SJCRH30 (cell line): ENCODE results near the gene CEP19. TPM values are rescaled to one million over a fixed set of nuclear protein-coding genes. Genes with fewer than 3 reads are reported as not detected.
"Not testable (repeated sequence)": the region's sequence is repeated elsewhere in the genome, so short reads cannot be mapped to it uniquely, and the experiment has no call there.

Experiments
- DNase-seq, 2 experiments: peaks; one replicate each; pipeline ENCODE4 v3.0.0-alpha.2; 2015 to 2020
- H3K27ac ChIP-seq: fragments of 250-450 bp; sonication (Bioruptor Pico); 2 replicates; pipeline ENCODE4 v1.5.1; 2020; ENCODE audit warnings: mild to moderate bottlenecking, moderate library complexity
- H3K27me3 ChIP-seq: fragments of 250-450 bp; sonication (Bioruptor Pico); 2 replicates; pipeline ENCODE4 v1.5.1; 2020; ENCODE audit warnings: mild to moderate bottlenecking, moderate library complexity
- H3K36me3 ChIP-seq: fragments of 250-450 bp; sonication (Bioruptor Pico); 2 replicates; pipeline ENCODE4 v1.5.1; 2020; ENCODE audit warnings: mild to moderate bottlenecking, moderate library complexity
- H3K4me1 ChIP-seq: fragments of 250-450 bp; sonication (Bioruptor Pico); 2 replicates; pipeline ENCODE4 v1.5.1; 2020; ENCODE audit warnings: mild to moderate bottlenecking, moderate library complexity
- H3K4me3 ChIP-seq: fragments of 250-450 bp; sonication (Bioruptor Pico); 2 replicates; pipeline ENCODE4 v1.5.1; 2020; ENCODE audit warnings: mild to moderate bottlenecking, moderate library complexity
- H3K9me3 ChIP-seq: fragments of 250-450 bp; sonication (Bioruptor Pico); replicated peaks from 2 replicates; pipeline ENCODE4 v1.5.1; 2020; ENCODE audit warnings: mild to moderate bottlenecking, moderate library complexity
- total RNA-seq: library from RNA; depleted of rRNA; stranded (reverse); fragments of >200 nt; shearing (Covaris generic); gene quantifications from 2 replicates; pipeline ENCODE4 v1.2.3, GENCODE V29; 2014; rRNA removed

CEP19 gene, protein sequence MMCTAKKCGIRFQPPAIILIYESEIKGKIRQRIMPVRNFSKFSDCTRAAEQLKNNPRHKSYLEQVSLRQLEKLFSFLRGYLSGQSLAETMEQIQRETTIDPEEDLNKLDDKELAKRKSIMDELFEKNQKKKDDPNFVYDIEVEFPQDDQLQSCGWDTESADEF
- total RNA-seq = 1.7 and 2.7 TPM in 2 replicates

DNA sequence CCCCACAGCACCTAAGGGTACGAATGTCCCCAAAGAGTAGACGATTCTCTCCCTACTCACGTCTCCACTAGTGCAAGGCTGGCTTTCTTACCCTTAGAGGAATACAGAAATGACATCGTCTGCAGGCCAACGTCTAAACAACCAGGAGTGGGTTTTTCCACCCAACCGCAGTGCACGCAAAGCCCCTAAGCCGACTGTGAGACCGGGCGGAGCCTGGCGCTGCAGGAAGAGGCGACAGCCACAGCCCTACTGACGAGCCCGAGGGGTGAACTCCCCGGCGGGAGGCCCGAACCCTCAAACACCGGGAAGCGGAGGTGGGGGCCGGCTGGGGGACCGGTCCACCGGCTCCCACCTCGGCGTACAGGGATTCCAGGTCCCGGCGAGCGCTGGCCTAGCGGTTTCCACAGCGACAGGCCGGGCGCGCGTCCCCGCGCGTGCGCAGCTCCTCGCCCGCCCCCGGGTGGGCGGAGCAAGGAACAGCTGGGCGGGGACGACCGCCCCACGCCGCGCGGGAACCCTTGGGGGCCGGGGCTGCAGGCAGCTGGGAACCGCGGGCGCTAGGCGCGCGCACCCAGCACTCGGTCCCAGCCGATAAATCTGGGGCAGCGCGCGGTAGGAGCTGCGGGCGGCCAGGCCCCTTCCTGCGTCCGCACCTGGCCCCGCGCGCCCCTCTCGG, at the start of gene CEP19, which contains the start of gene PIGX:
CEP19 (minus strand) TSS at position 413 of the 676 bp plus-strand sequence. CDS start 3,593 bp downstream, outside the sequence.
PIGX (plus strand) TSS at position 540 of the 676 bp plus-strand sequence.
- Histone ChIP-seq H3K36me3 (no peaks in the 10 kb centered on the region), H3K27me3 (no peaks in the 10 kb centered on the region), H3K4me3 (peak within 1 kb of the TSS; percentile 87), H3K9me3 (no peaks in the 10 kb centered on the region), H3K4me1 (no peaks in the 10 kb centered on the region), H3K27ac (peak within 1 kb of the TSS; percentile 42)
- peak; percentile 80 to 87 for DNase-seq

DNA sequence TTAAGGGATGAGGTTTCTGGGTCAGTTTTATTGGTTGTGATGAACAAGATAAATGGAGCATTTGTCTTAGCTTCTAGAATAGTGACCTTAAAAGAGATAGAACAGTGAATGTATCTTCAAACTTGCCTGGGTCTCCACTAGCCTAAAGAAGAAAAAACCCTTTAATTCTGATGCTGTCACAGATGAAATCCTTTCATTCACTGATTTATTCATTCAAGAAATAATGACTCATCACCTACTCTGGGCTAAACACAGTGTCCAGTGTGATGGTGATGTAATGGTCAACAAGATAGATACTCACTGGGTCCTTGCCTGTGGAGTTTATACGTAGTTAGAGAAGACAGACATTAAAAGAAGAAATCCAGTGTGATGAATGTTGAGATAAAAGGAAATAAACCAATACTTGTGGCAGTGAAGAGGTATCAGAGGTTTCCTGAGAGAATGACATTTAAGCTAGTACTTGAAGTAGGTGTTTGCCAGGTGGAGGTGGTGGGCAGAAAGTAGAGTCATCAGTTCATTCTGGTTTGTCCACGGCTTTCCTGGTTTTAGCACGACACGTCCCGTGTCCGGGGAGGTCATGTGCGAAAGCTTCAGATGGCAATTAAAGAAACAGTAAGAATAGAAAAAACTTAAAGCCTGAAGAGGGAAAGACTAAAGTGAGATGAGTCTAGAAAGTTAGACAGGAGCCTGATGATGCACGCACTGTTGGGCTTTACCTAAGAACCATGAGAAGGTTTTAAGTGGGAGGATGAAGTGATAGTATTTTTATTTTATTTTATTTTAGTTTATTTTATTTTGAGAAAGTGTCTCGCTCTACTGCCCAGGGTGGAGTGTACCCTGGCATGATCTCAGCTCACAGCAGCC, 46.1 kb upstream of the CEP19 start:
- Histone ChIP-seq H3K4me3 (no peak overlapping the region), H3K36me3 (peaks cover 16% of the 10 kb centered on the region), H3K27ac (no peak overlapping the region), H3K27me3 (no peaks in the 10 kb centered on the region), H3K4me1 (no peaks in the 10 kb centered on the region), H3K9me3 (0 out of 2 replicates have a peak, but pooled peaks cover 7% of the 10 kb centered on the region)
- DNase-seq = no peak

DNA sequence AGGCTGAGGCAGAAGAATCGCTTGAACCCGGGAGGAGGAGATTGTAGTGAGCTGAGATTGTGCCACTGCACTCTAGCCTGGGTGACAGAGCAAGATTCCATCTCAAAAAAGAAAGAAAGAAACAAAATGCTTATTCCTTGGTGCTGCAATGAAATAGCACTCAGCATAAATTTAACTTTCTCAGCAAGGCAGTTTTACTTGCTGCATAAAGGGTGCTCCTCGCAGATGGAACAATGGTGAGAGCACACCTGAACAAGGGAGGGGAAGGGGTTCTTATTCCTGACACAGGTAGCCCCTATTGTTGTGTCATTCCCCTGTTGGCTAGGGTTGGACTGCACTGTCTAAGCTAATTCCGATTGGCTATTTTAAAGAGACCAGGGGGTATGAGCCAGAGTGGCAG, 44.7 kb upstream of the CEP19 start:
- Histone ChIP-seq H3K27me3 (no peaks in the 10 kb centered on the region), H3K4me1 (no peaks in the 10 kb centered on the region), H3K9me3 (0 out of 2 replicates have a peak, but pooled peaks cover 7% of the 10 kb centered on the region), H3K36me3 (peaks cover 19% of the 10 kb centered on the region), H3K4me3 (no peak overlapping the region), H3K27ac (no peak overlapping the region)
- no peak for DNase-seq

DNA sequence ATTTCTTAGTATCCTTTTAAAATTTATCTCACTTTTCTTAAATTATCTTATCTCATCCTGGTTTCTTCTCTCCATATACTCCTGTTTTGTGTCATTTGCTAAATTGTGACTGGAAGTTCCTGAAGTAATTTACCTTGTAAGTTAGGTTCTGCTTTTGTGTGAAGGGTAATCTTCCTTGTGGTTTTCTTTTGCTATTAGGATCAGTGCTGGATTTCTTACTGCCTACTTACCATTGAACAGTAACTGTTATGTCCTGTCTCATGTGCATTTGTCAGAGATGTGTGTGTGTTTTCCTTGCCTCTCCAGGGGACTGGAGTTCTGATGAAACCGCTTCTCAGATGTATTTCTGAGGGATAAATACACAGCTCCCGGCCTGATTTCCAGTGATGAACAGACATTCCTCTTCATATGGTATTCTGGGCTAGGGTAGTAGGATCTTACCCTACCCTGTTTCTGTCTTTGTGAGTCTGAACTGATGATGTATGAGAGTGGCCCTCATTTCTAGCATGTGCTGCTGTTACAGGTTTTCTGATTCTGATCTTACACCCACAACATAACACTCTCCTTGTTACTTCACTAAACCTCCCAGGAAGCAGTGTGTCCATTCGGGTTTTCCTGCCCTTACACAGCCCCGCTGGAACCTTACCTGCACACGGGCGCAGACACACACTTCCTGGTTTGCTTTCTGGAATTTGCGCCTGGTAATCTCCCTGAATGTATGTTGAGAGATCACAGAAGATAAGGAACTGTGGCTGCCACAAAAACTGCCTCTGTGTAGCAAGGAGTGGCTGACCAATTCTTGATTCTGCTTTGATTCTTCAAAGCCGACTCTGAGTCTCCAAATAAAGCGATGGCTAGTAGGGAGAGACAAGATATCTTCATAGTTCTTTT, 42.3 kb upstream of the CEP19 start:
- 0 out of 2 replicates have a peak, but pooled peaks cover 7% of the 10 kb centered on the region for H3K9me3 ChIP-seq
- H3K4me3 ChIP-seq = no peak overlapping the region
- no peak for DNase-seq
- H3K36me3 ChIP-seq = peaks cover 19% of the 10 kb centered on the region
- no peaks in the 10 kb centered on the region for H3K4me1 ChIP-seq
- no peaks in the 10 kb centered on the region for H3K27me3 ChIP-seq
- no peak overlapping the region for H3K27ac ChIP-seq

DNA sequence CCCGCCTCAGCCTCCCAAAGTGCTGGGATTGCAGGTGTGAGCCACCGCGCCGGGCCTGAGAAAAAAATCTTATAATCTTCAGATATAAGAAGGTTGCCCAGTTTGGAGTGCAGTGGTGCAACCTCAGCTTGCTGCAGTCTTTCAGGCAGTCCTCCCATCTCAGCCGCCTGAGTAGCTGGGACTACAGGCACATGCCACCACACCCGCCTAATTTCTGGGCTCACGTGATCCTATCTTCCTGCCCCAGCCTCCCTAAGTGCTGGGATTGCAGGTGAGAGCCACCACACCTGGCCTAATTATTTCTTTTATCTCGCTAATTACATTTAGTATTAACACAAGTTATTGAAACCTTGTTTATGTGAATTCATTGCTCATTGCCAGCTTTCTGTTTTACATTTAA, 41.2 kb upstream of the CEP19 start:
- Histone ChIP-seq H3K4me3 (no peak overlapping the region), H3K4me1 (no peaks in the 10 kb centered on the region), H3K9me3 (0 out of 2 replicates have a peak, but pooled peaks cover 9% of the 10 kb centered on the region), H3K36me3 (peaks cover 27% of the 10 kb centered on the region), H3K27ac (no peak overlapping the region), H3K27me3 (no peaks in the 10 kb centered on the region)
- DNase-seq = no peak

DNA sequence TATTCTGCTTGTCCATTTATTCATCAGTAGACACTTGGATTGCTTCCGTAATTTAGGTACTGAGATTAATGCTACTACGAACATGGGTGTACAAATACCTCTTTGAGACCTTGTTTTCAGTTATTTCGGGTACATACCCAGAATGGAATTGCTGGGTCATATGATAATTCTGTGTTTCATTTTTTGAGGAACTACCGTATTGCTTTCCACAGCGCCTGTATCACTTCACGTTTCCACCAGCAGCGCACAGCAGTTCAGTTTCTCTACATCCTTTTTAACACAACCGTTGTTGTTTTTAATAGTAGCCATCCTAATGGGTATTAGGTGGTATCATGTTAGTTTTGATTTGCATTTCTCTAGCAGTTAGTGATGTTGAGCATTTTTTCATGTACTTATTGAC, 37.1 kb upstream of the CEP19 start:
- Histone ChIP-seq H3K27ac (no peak overlapping the region), H3K9me3 (0 out of 2 replicates have a peak, but pooled peaks cover 2% of the 10 kb centered on the region), H3K4me1 (no peaks in the 10 kb centered on the region), H3K27me3 (no peaks in the 10 kb centered on the region), H3K4me3 (no peak overlapping the region), H3K36me3 (peaks cover 23% of the 10 kb centered on the region)
- DNase-seq = no peak

DNA sequence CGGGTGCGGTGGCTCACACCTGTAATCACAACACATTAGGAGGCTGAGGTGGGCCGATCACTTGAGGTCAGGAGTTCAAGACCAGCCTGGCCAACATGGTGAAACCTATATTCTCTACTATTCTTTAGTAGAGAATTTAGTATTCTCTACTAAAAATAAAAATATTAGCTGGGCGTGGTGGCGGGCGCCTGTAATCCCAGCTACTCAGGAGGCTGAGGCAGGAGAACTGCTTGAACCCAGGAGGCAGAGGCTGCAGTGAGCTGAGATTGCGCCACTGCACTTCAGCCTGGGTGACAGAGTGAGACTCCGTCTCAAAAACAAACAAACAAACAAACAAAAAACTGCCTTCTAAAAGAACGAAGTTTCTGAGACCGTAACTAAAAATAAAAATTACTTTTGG, 31.5 kb upstream of the CEP19 start:
- H3K4me3 ChIP-seq, H3K27ac ChIP-seq, H3K36me3 ChIP-seq, H3K9me3 ChIP-seq, DNase-seq, H3K4me1 ChIP-seq, H3K27me3 ChIP-seq: not testable (repeated sequence)

DNA sequence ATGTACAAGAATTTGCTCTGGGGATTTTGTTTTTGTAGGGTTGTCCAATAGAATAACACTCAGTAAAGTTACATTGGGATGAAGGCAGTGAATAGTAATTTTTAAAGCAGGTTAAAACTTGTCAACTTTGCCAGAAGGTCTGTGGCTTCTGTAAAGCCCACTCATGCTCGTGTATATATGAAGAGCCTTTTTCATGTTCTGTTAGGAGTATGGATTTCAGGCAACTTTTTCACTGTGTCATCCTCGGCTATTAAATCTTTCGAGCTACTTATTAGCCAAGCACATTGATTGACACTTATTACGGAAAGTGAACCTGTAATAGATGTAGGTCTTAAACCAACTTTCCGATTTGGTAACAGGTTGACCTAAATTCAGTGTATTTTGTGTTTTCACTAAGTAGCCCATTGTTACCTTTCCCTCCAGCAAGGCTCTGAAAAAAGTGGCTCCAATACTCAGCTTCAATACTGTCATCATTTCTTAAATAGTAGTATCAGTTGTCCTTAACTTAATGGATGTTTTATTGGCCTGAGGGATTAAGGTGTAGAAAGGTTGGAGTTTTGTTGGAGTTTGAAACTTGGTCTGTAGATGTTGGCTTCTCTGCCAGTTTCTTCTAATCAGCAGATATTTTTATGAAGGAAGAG, 29.3 kb upstream of the CEP19 start:
- no peak for DNase-seq
- Histone ChIP-seq H3K9me3 (no peaks in the 10 kb centered on the region), H3K27me3 (no peaks in the 10 kb centered on the region), H3K4me1 (peaks cover 5% of the 10 kb centered on the region; the same call in 1 of the 2 replicates), H3K27ac (peak overlapping the region; percentile 72), H3K4me3 (peak overlapping the region; percentile 89), H3K36me3 (no peaks in the 10 kb centered on the region; the same call in 1 of the 2 replicates)

DNA sequence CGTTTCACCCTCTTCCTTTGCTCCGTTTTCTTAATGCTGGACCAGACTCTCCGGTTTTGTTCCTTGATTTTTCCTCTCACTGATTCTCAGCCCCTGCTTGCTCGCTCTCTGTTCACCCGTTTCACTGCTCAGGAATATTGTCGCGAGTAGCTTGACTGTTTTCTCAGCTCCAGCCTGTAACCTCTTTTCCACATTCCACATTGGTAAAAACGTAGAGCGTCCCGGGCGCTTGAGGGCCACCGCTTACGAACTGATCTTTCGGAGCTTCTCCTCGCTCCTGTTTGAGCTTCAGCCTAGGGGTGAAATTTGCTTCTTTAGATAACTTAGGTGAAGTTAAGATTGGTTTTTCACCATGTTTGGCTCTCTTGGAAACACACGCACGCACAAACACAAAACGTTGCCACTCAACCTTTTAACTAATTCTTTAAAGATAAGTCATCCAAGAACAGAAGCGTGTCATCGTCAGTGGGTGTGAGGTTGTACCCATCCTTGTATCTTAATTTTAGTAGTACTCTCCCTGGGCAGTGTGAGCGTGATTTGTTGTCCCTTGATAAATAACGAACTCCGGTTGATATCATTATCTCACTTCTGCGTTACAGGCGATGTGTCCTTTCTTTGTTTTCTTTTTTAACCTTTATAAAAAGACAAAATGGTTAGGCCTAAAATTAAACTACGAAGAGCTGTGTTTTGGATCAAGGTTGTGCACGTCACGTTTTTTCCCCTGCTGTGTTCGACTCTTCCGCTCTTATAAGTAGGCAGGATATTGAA, 28.6 kb upstream of the CEP19 start:
- Histone ChIP-seq H3K4me3 (peak overlapping the region; percentile 89), H3K9me3 (no peaks in the 10 kb centered on the region), H3K4me1 (peaks cover 5% of the 10 kb centered on the region; the same call in 1 of the 2 replicates), H3K36me3 (no peaks in the 10 kb centered on the region; the same call in 1 of the 2 replicates), H3K27me3 (no peaks in the 10 kb centered on the region), H3K27ac (peak overlapping the region; percentile 72)
- peak in 1 of 2 experiments; percentile 64 for DNase-seq

DNA sequence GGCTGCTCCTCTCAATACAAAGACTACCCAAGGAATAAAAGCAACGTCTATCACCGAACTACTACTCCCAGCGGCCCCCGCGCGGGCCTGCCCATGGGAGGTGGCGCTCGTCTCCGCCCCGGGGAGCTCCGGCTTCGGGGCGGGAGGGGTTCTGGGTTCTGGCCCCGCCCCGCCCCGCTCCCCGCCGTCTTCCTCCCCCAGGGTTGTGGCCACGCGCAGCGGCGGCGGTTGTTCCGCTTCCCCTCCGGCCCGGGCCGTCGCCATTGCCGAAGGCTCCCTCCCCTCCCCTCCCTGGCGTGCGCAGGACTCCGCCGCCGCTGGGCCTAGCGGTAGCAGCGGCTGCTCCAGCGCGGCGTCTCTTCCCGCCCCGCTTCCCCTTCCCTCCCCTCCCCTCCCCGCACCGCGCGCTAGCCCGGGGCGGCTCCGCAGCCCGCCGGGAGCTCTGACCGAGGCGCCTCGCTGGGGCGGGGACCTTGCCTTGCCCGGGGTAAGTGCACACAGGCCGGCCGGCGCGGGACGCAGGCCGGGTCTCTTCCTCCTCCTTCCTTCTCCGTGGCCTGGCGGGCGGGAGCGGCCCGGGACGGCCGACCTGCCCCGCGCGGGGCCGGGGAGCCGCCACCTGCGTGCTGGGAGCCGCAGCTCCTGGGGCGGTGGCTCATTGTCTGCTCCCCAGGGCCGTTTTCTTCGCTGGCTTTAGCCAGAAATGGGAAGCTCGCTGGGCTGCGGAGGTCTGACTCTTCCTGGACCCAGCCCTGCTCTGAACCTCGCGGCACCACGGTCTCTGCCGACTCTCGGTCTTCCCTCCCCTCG, 27.8 kb upstream of the CEP19 start, which contains the start of gene PAK2:
PAK2 (plus strand) TSS at position 187 of the 810 bp plus-strand sequence. CDS start 42,790 bp downstream, outside the sequence.
- Histone ChIP-seq H3K4me3 (peak within 1 kb of the TSS; percentile 89), H3K4me1 (peaks cover 5% of the 10 kb centered on the region; the same call in 1 of the 2 replicates), H3K9me3 (no peaks in the 10 kb centered on the region), H3K27ac (peak within 1 kb of the TSS; percentile 72), H3K27me3 (no peaks in the 10 kb centered on the region), H3K36me3 (no peaks in the 10 kb centered on the region; the same call in 1 of the 2 replicates)
- peak; percentile 89 to 92 for DNase-seq

DNA sequence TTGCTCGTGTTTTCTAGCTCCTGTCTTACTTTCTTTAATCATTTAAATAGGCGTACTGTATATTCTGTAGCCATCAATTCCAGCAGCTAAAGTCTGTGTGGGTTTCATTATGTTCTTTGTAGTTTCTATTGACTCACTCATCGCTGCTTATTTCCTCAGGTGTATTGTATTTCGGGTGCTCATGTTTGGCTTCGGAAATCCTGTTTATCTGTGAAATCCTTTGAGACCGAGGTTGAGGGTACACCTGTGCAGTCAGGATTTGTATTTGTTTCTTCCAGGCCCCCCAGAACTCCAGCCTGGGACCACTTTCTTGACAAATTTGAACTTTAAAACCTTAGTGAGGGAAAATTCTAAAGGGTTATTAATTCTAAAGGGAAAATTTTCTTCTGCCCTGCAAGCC, 25.6 kb upstream of the CEP19 start:
- Histone ChIP-seq H3K27me3 (no peaks in the 10 kb centered on the region), H3K27ac (no peak overlapping the region), H3K4me1 (peaks cover 5% of the 10 kb centered on the region; the same call in 1 of the 2 replicates), H3K36me3 (peaks cover 3% of the 10 kb centered on the region; the same call in 1 of the 2 replicates), H3K4me3 (no peak overlapping the region), H3K9me3 (no peaks in the 10 kb centered on the region)
- DNase-seq = no peak

DNA sequence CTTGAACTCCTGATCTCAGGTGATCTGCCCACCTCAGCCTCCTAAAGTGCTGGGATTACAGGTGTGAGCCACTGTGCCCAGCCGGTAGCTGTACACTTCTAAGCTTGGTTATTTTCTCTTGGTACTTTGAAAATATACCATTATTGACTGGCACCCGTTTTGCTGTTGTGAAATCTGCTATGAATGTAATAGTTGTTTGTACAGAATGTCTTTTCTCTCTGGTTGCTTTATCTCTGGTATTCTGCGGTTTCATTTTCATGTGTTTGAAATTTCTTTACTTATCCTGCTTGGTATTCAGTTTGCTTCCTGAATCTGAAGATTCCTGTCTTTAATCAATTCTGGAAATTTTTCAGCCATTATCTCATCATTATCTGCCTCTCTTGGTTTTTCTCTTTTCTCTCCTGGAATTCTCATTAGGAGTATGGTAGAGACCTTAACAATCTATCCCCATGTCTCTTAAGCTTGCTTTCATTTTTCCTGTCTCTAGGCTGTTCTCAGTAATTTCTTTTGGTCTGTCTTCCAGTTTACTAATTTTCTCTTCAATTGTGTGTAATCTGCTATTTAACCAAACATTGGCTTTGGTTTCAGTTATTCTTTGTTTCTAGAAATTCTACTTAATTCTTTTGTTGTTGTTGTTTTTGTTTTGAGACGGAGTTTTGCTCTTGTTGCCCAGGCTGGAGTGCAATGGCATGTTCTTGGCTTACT, 24.8 kb upstream of the CEP19 start:
- Histone ChIP-seq H3K27me3 (no peaks in the 10 kb centered on the region), H3K9me3 (no peaks in the 10 kb centered on the region), H3K27ac (no peak overlapping the region), H3K4me3 (no peak overlapping the region), H3K36me3 (peaks cover 3% of the 10 kb centered on the region; the same call in 1 of the 2 replicates), H3K4me1 (peaks cover 5% of the 10 kb centered on the region; the same call in 1 of the 2 replicates)
- no peak for DNase-seq
